HG02798 (cell line): ENCODE measurements around the gene GUCY2C.

ENCODE experiments used
- ATAC-seq: cut with Tn5 transposase; IDR thresholded peaks from one replicate; pipeline ENCODE4 v1.9.1; 2021; ENCODE audit warnings: mild to moderate bottlenecking; ENCODE audit not compliant: unreplicated experiment, poor library complexity

GUCY2C gene

DNA sequence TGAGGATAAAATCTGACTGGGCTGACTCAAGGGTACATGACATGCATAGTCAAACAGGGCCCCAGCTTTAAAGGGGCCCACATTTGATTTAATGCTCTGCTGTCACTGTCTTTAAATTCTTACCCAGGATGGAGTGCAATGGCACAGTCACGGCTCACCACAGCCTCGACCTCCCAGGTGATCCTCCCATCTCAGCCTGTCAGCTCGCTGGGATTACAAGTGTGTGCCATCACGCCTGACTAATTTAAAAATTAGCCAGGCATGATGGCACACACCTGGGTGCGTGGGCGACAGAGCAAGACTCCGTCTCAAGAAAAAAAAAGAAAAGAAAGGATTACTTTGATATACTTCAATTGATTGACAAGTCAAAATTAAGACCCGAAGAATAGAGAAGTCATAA, 119.5 kb downstream of the GUCY2C start:
- peak; percentile 21 for ATAC-seq

DNA sequence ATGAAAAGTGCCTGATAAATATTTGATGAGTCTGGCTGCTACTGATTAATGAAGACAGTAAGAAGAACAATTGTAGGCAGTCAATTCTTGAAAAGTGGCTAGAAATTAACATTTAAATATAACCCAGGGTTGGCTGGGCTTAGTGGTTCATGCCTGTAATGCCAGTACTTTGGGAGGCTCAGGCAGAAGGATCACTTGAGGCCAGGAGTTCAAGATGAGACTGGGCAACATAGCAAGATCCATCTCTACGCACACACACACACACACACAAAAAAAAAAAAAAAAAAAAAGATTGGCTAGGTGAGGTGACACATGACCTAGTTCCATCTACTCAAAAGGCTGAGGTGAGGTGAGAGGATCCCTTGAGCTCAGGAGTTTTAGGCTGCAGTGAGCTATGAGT, 120.8 kb downstream of the GUCY2C start:
- ATAC-seq = no peak

DNA sequence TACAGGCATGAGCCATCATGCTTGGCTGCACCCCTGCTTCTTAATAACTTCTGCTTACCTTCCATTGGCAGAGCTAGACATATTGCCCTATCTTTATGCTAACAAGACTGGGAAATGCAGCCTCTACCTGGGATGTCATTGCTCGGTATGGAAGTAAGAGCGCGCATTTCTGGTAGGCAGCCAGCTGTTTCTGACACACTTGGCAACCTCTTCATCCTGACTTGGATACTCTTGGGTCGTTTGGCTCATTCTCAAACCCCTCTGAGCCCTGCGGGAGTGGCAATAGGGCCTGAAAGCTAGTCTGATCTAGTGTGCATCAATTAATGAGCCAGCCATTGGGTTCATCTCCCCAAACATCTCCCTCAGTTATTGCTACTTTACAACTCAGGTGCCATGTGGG, 123.3 kb downstream of the GUCY2C start:
- ATAC-seq = no peak

DNA sequence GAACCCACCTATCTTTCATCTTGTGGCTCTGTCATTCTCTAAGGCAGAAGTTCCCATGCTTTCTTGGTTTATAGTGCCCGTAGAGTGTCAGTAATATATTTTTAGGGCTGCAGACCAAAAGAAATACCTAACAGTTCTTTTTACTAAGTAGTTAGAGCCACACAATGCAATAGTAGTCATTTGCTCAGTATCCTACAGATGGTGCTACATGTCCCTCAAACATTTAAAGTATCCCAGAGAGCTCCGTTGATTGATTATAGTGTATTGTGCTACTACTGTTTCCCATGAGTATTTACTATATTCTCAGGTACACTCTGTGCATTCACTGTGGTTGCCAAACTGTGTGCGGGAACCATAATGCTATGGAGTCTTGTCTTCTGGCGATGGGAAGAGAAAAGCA, 124.0 kb downstream of the GUCY2C start:
- peak; percentile 36 for ATAC-seq

DNA sequence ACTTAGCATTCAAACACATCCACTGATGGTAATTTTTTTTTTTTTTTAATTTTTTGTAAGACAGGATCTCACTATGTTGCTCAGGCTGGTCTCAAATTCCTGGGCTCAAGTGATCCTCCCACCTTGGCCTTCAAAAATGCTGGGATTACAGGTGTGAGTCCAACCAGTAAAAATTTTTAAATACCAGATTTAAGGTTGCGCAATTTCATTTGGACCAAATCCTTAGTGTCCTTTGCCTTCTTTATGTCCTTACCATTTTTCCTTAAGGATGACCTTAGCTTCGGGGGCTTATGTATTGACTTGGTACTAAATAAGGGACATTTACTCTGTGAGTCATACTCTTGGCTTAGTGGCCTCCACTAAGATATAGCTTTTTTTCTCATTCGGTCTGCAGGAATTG, 124.6 kb downstream of the GUCY2C start:
- no peak for ATAC-seq

DNA sequence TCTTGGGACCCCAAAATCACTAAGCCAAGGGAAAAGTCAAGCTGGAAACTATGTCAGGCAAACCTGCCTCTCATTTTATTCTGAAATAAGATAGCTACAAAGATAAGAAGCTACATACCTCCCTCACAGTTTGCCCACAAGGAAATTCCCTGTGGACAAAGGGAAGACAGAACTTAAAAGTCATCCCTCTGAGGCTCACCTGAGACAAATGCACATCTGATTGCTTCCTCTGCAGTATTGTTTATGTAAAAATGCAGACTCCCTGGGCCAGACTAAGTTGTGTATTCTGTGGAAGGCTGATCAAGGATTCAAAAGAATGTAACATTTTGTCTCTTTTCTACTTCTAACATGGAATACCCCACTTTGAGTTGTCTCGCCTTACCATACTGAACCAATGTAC, 126.2 kb downstream of the GUCY2C start:
- no peak for ATAC-seq

DNA sequence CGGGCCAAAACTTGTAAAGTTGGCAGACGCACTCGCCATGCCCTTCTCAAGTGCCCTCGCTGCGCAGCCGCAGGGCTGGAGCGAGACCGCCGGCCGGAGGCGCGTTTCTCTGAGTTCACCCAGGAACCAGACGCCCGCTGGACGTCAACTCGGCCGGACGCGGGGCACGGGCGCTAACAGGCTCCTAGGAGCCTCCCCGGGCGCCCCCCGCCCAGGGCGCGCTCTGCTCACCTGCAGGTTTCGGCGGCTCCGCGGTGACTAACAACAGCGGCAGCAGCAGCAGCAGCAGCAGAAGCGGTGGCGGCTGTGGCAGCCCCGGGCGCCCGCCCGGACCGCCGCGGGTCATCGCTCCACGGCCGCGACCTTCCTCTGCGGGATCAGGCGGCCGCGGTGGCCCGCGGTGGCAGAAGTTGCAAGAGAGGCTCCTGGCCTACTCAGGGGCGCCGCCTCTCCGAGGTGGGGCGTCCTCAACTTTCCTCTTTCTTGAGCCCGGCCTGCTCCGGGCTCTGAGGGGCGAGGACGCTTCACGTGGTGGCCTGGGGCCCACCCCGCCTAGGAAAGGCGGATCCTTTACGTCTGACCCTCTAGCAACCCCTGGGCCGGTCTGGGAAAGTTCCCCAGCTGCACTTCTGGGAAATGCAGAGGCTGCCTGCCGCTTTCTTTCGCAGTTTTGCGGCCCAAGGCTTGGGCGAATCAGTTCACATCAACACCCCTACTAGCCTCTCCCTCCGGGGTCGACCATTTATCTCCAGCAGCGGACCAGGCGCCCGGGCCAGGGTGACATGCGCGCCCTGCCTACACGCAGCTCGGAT, 128.8 kb downstream of the GUCY2C start, which contains the start of gene PLBD1:
Gene PLBD1, minus strand, starts transcription at position 533 of the 812 bp plus-strand sequence. Its CDS starts 187 bp downstream, at position 346.
- peak; percentile 74 for ATAC-seq

DNA sequence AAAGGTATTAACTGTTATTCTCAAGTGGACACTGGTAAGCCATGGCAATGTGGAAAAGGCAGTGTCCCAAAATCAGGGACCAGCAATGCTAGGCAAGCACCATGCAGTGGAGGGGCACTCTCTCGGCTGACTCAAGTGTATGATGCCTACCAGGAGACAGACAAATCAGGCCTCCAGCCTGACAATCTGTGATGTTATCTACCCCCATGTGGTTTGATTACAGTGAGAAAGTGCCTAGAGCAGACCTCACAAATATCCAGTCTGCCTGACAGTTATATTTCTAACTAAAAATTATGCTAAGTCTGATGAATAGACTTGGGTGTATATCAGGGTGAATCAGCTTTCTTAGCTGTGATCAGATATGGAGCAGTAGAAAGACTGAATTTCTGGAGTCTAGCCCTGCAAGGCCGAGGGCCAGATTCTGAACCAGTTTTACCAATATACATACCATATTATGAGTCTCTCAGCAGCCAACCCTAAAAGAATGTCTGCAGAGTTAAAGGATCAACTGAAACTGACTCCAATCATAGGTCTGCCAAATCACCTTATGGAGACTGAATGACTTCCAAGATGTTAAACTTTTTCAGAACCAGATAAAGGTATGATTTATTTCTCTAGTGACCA, 132.0 kb downstream of the GUCY2C start:
- ATAC-seq = no peak

DNA sequence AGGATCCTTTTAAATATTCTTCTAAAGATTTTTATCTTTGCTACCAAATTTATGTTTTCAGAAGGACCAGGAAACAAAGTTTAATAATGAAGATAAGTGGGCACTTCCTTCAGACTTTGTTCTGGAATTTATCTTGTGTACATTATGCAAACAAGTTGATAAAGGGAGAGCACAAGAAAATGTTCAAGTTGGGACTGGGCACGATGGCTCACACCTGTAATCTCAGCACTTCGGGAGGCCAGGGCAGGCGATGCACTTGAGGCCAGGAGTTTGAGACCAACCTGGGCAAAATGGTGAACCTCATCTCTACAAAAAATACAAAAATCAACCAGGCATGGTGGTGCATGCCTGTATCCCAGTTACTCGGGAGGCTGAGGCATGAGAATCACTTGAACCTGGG, 133.4 kb downstream of the GUCY2C start:
- no peak for ATAC-seq
